ENCODE data around the gene RIPPLY1. TPM values are rescaled to one million over a fixed set of nuclear protein-coding genes. Genes with fewer than 3 reads are reported as not detected.

The RIPPLY1 gene
- total and polyA plus RNA-seq, 9 of the 15 experiments (the other 6 are each of a cell fraction or from before 2014, with no cell fraction given): not detected

GRCh38 chrX:106935175-106935574 is 32.0 kb upstream of the RIPPLY1 start (continued):
- TF ChIP-seq ZMIZ1 (IDR thresholded peaks at IDR 0.05; ENCODE audit: low read depth in 2 of 2, low read length in 2 of 2) (no peak), HDAC6 (IDR thresholded peaks at IDR 0.05; ENCODE audit: low read depth, low read length) (no peak), EWSR1 (IDR thresholded peaks at IDR 0.05; ENCODE audit: borderline replicate concordance, low read depth, partially characterized antibody) (no peak)

GRCh38 chrX:106933538-106933961 is 30.4 kb upstream of the RIPPLY1 start:
- Histone ChIP-seq H3K79me2 (ENCODE audit: control insufficient read depth, insufficient read depth, low read length) (no peaks in the 10 kb centered on the region), H3K27ac (ENCODE audit: extremely low read depth, low read depth, low read length) (no peak overlapping the region), H3K27me3 (ENCODE audit: control insufficient read depth in 2 of 2, insufficient read depth in 2 of 2, low read length in 2 of 2) (peaks cover 0 to 7% of the 10 kb centered on the region in 2 experiments; a peak in 1 of 5 replicates), H3K4me1 (replicated peaks in 1 of 2; ENCODE audit: control insufficient read depth in 2 of 2, insufficient read depth in 2 of 2, low read length in 2 of 2) (no peaks in the 10 kb centered on the region; a peak in 2 of 5 replicates), H3K9me1 (ENCODE audit: control insufficient read depth, insufficient read depth, low read length) (no peaks in the 10 kb centered on the region), H3K4me2 (ENCODE audit: insufficient read depth, low read length) (no peak overlapping the region), H3K36me3 (ENCODE audit: control insufficient read depth, insufficient read depth, low read length) (no peaks in the 10 kb centered on the region), H3K9me3 (replicated peaks; ENCODE audit: control insufficient read depth, insufficient read depth, low read depth, low read length) (no peaks in the 10 kb centered on the region), H3K9ac (ENCODE audit: insufficient read depth in 1 of 2, low read depth in 2 of 2, low read length in 2 of 2) (no peak overlapping the region), H4K20me1 (replicated peaks; ENCODE audit: control insufficient read depth, insufficient read depth, low read length) (no peaks in the 10 kb centered on the region), H2AFZ (ENCODE audit: low read depth, low read length) (no peak overlapping the region), H3K4me3 (no peak overlapping the region)
- ChIA-PET CTCF (ENCODE audit: low intra/inter-chr PET ratio) (no interaction called here), POLR2A (no interaction called here)
- ATAC-seq (no peak), FAIRE-seq (no peak), DNase-seq (ENCODE audit: extremely low read depth in 1 of 4, low spot score in 3 of 4) (no peak)
- BruUV-seq (replicated peaks): no TSS peak
- TF ChIP-seq ZNF140 (CRISPR knock-in tag; IDR thresholded peaks at IDR 0.05): no peak
- TF ChIP-seq HOMEZ (CRISPR knock-in tag; IDR thresholded peaks at IDR 0.05): no peak
- peak; percentile 40; the same call in 1 of the 2 replicates for TF ChIP-seq KLF16 (IDR thresholded peaks at IDR 0.05)
- TF ChIP-seq HES1 (IDR thresholded peaks at IDR 0.05; ENCODE audit: low read depth): peak; percentile 35; the same call in 1 of the 2 replicates
- TF ChIP-seq RCOR1 (IDR thresholded peaks at IDR 0.05; ENCODE audit: borderline replicate concordance in 1 of 2, low read depth in 2 of 2, low read length in 2 of 2): 0 out of 4 replicates have a peak, but pooled peaks of 1 of the 2 experiments have one; percentile 6
- TF ChIP-seq CBFA2T3 (IDR thresholded peaks at IDR 0.05): peak; percentile 12; the same call in 1 of the 2 replicates
- peak; percentile 25; the same call in 1 of the 2 replicates for TF ChIP-seq TEAD4 (IDR thresholded peaks at IDR 0.05; ENCODE audit: low read length)
- TF ChIP-seq TEAD4 (CRISPR knock-in tag; IDR thresholded peaks at IDR 0.05; ENCODE audit: borderline replicate concordance): no peak
- 0% methylated on average over 2 of the region's 3 CpGs for WGBS (ENCODE audit: insufficient coverage, low coverage, missing lambda C conversion rate)
- in situ Hi-C loops (cut with MboI): no loop called here
- intact Hi-C loops (cut with micrococcal nuclease): no loop called here
